HepG2 (cell line): Measurements from ENCODE around the gene ACER3. TPM values are rescaled to one million over a fixed set of nuclear protein-coding genes. Genes with fewer than 3 reads are reported as not detected.
A peak's percentile ranks its signal among the peaks of the same experiment; 100 is the strongest.

Source experiments
- ATAC-seq: fragments of 200-7000 bp; cut with Tn5 transposase; 3 replicates; pipeline ENCODE4 v1.9.1; 2020; ENCODE audit warnings: mild to moderate bottlenecking, moderate library complexity
- BruUV-seq: library from RNA; stranded (reverse); fragments of 400-500 nt; replicated peaks from 2 replicates; lab custom pipeline; 2021; lab: Mats Ljungman, UMichigan
- CTCF ChIA-PET: fragments of 300-600 bp; formaldehyde crosslinking; extraction: SDS; loops from one replicate; lab custom pipeline; 2021; ENCODE audit warnings: low total read pairs, inconsistent platforms, low intra/inter-chr PET ratio; lab: Yijun Ruan, JAX
- POLR2A ChIA-PET: fragments of 350-600 bp; sonication (Branson Sonifier 250); formaldehyde crosslinking; loops from one replicate; lab custom pipeline; 2020; ENCODE audit warnings: antibody characterized with exemption, inconsistent platforms; lab: Yijun Ruan, JAX
- DNase-seq: peaks from one replicate; pipeline ENCODE4 v3.0.0-alpha.2; 2015; ENCODE audit warnings: low spot score
- FAIRE-seq: peaks from 3 replicates; lab custom pipeline; 2011; peaks lifted over from hg19 to GRCh38; lab: Jason Lieb, UNC
- H2AFZ ChIP-seq: one replicate; pipeline ENCODE4 v1.6.1; 2011; ENCODE audit warnings: low read length, inconsistent platforms
- H3K27ac ChIP-seq: fragments of 300-600 bp; 3 replicates; pipeline ENCODE4 v1.8.0; 2011; ENCODE audit warnings: mixed run types, mild to moderate bottlenecking, mixed read lengths, low read length, inconsistent platforms; ENCODE audit not compliant: insufficient read depth; ENCODE audit errors: extremely low read length
- H3K27me3 ChIP-seq, 2 experiments: fragments of 200-600 bp in 1 of 2; 2 replicates in 1 of 2; 3 replicates in 1 of 2; pipeline versions ENCODE4 v1.6.0 to v1.8.0; 2011; ENCODE audit warnings: low read length in 2 of 2, mild to moderate bottlenecking in 2 of 2, moderate library complexity in 2 of 2, inconsistent platforms in 1 of 2; ENCODE audit not compliant: insufficient read depth in 2 of 2, control insufficient read depth in 1 of 2
- H3K36me3 ChIP-seq, 2 experiments: fragments of 200-600 bp in 1 of 2; replicated peaks in 1 of 2; 2 replicates in 1 of 2; 3 replicates in 1 of 2; pipeline versions ENCODE4 v1.5.1 to v1.8.0; 2011; ENCODE audit warnings: low read length in 2 of 2, inconsistent platforms in 1 of 2; ENCODE audit not compliant: insufficient read depth in 2 of 2, control insufficient read depth in 1 of 2
- H3K4me1 ChIP-seq: 2 replicates; pipeline ENCODE4 v1.5.1; 2012; ENCODE audit warnings: low read length, inconsistent platforms; ENCODE audit not compliant: insufficient read depth
- H3K4me2 ChIP-seq: 2 replicates; pipeline ENCODE4 v1.6.0; 2011; ENCODE audit warnings: low read depth, low read length, inconsistent platforms
- H3K4me3 ChIP-seq, 3 experiments: fragments of 200-600 bp in 1 of 3; sonication (generic), shearing (Covaris generic) in 1 of 3; replicated peaks in 1 of 3; 2 replicates each; pipeline ENCODE4 v1.5.1; 2011 to 2016; ENCODE audit warnings: low read length in 3 of 3, inconsistent platforms in 2 of 3, low read depth in 2 of 3, mild to moderate bottlenecking in 2 of 3, control low read depth in 1 of 3, mixed read lengths in 1 of 3; ENCODE audit not compliant: insufficient read depth in 1 of 3
- H3K79me2 ChIP-seq: one replicate; pipeline ENCODE4 v1.6.1; 2011; ENCODE audit warnings: low read length, inconsistent platforms; ENCODE audit not compliant: insufficient read depth
- H3K9ac ChIP-seq: 2 replicates; pipeline ENCODE4 v1.6.0; 2011; ENCODE audit warnings: mild to moderate bottlenecking, low read depth, low read length, inconsistent platforms; ENCODE audit not compliant: insufficient read depth
- H3K9me3 ChIP-seq: 2 replicates; pipeline ENCODE4 v1.5.1; 2012; ENCODE audit warnings: mild to moderate bottlenecking, low read length
- H4K20me1 ChIP-seq: 2 replicates; pipeline ENCODE4 v1.6.0; 2011; ENCODE audit warnings: inconsistent platforms, mild to moderate bottlenecking, low read length, moderate library complexity; ENCODE audit not compliant: insufficient read depth
- DR1 ChIP-seq: sonication (generic); formaldehyde crosslinking; IDR thresholded peaks from 2 replicates; pipeline ENCODE4 v1.8.0; 2021; ENCODE audit warnings: mild to moderate bottlenecking, missing genetic modification reagents, inconsistent platforms
- FOXK1 ChIP-seq: sonication (generic); formaldehyde crosslinking; IDR thresholded peaks from 2 replicates; pipeline ENCODE4 v1.4.0; 2020; ENCODE audit warnings: low read depth, missing genetic modification reagents, borderline replicate concordance
- NR2F6 ChIP-seq, 2 experiments: IDR thresholded peaks; 2 replicates each; pipeline ENCODE4 v1.6.1; 2016; ENCODE audit warnings: antibody characterized with exemption in 1 of 2, mild to moderate bottlenecking in 1 of 2
- RAD21 ChIP-seq: fragments of 450-650 bp; formaldehyde crosslinking; IDR thresholded peaks from 2 replicates; pipeline ENCODE4 v1.5.0; 2020; ENCODE audit warnings: mild to moderate bottlenecking
- ZNF431 ChIP-seq: sonication (generic); formaldehyde crosslinking; IDR thresholded peaks from 2 replicates; pipeline ENCODE4 v1.9.0; 2022; ENCODE audit warnings: missing genetic modification reagents, low read depth, mild to moderate bottlenecking, borderline replicate concordance
- ZNF496 ChIP-seq: sonication (generic); formaldehyde crosslinking; IDR thresholded peaks from 2 replicates; pipeline ENCODE4 v1.8.1; 2023; ENCODE audit warnings: mild to moderate bottlenecking, moderate library complexity, missing genetic modification reagents; ENCODE audit not compliant: insufficient replicate concordance
- WGBS: methylation state at CpG from one replicate; pipeline ENCODE4 v1.1.6; 2017; ENCODE audit warnings: low lambda C conversion rate; 5-methylcytosine and 5-hydroxymethylcytosine counted together
- in situ Hi-C: cut with HindIII; loops from 2 replicates; pipeline ENCODE4 v1.10.0; 2017; ENCODE audit warnings: low pct_unique_long_range_greater_than_20kb; ENCODE audit not compliant: extremely low pct_ligation_motif_present
- intact Hi-C: fragments of 100-400 bp; cut with micrococcal nuclease; formaldehyde crosslinking; loops from one replicate; pipeline ENCODE4 v1.10.0; 2022; ENCODE audit not compliant: unreplicated experiment
- polyA plus RNA-seq, 8 experiments: library from polyadenylated mRNA; depleted of rRNA in 3 of 8; stranded (reverse) in 7 of 8; unstranded in 1 of 8; fragments of >200 nt; fragmentation: Illumina TruSeq in 4 of 8; extraction: Trizol in 4 of 8; gene quantifications; 2 replicates each; pipeline versions ENCODE4 v1.2.1 to v1.2.3, GENCODE V29; 2011 to 2016; ENCODE audit warnings: low read depth in 4 of 8, missing spikeins in 1 of 8, mixed read lengths in 1 of 8; ENCODE audit not compliant: insufficient read depth in 1 of 8
- total RNA-seq, 5 experiments: library from RNA; depleted of rRNA; stranded (reverse); fragments of >200 nt; fragmentation: Illumina TruSeq; extraction: Trizol; gene quantifications; 2 replicates each; pipeline ENCODE4 v1.2.3, GENCODE V29; 2016; ENCODE audit warnings: low read depth in 1 of 5
- TF ChIP-seq, protein P1 (sequence below): IDR thresholded peaks from 2 replicates; pipeline ENCODE4 v1.6.1; 2018; ENCODE audit warnings: missing genetic modification reagents
- TF ChIP-seq, protein P2 (sequence below): sonication (generic); formaldehyde crosslinking; IDR thresholded peaks from 2 replicates; pipeline ENCODE4 v1.4.0; 2020; ENCODE audit warnings: missing genetic modification reagents

Gene ACER3
- total and polyA plus RNA-seq, 2 of the 13 experiments (the other 11 are each of a cell fraction or from before 2014, with no cell fraction given), result 6.0 to 9.8 TPM

DNA sequence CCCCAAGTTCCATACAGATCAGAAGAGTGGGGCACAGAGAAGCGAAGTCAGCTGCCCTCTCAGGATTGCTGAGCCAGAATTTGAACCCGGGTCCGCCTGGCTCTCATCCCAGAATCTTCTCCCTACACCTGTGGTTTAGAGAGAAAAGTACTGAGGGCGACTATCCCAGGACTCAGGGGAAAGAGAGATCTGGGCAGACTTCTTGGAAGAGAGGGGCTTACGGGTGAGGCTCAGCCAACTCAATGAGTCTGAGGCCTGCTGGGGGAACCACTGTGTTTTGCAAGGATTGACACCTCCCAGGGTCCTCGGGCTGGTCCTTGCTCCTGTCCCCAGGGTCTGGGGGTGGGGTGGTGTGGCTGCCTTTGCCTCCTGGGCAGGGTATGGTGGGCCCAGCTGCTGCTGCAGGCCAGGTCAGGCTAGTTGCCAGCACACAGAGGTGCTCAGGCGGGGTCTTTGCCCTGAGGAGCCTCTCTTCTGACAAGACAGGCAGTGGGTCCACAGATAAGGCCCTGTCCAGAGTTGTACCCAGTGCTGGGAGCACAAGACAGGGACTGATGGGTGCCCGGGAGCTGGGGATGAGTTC, 207.2 kb downstream of the ACER3 start:
- CTCF ChIA-PET, result no interaction called here
- no peaks in the 10 kb centered on the region for H3K9me3 ChIP-seq
- FAIRE-seq, result no peak
- H3K27me3 ChIP-seq, result peaks cover 19 to 74% of the 10 kb centered on the region in 2 experiments
- H3K9ac ChIP-seq, result no peak overlapping the region
- H3K79me2 ChIP-seq, result no peaks in the 10 kb centered on the region
- peak overlapping the region in 1 of 3 experiments; percentile 74; a peak in 1 of 6 replicates for H3K4me3 ChIP-seq
- no peak for TF ChIP-seq ZNF431 (CRISPR knock-in tag)
- TF ChIP-seq DR1 (CRISPR knock-in tag), result 0 out of 2 replicates have a peak, but pooled peaks have one; percentile 21
- H3K4me2 ChIP-seq, result peak overlapping the region; percentile 75; the same call in 1 of the 2 replicates
- no peak for ATAC-seq
- POLR2A ChIA-PET, result no interaction called here
- BruUV-seq, result no TSS peak
- no peak overlapping the region for H3K27ac ChIP-seq
- intact Hi-C loops (no loop called here), in situ Hi-C loops (no loop called here)
- H4K20me1 ChIP-seq, result 0 out of 2 replicates have a peak, but pooled peaks cover 4% of the 10 kb centered on the region
- no peaks in the 10 kb centered on the region for H3K36me3 ChIP-seq
- 23% methylated on average over 6 of the region's 8 CpGs for WGBS
- no peak for DNase-seq
- peaks cover 44% of the 10 kb centered on the region for H3K4me1 ChIP-seq
- no peak overlapping the region for H2AFZ ChIP-seq

DNA sequence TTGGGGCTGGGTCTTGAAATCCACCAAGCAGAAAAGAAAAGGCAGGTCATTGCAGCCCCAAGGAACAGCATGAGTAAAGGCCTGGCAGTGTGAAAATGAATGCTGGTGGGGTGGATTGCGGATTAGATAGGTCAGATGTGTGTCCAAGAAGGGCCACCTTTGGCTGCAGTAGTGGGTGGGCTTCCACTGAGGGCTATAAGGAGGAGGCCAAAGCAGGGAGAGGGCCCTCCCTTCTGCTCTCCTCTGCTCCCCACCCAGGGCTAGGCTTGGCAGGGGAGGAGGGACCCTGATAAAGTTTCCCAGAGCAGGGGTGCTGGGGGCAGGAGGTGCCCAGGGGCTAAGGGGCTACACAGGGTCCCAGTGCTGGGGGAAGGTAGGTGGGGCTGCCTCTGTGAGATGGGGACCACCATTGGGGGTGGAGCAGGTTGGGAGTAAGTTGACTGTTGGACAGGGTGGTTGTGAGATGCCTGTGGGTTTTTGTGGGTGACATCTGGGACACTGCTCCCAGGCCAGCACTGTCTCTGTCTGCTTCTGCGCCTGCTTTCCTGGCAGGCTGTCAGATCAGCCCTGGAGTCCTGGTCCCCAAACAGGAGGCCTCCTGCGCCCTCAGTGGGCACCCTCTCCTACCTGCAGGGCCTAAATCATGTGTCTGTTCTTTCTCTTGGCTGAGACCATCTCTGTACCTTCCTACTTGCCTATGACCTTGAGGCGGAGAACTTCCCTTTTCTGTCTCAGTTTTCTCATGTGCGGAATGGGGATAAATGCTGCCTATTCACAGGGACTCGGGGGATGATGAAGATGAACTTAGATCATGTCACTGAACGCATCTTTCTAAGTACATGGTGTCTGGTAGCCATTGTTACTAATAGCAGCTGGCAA, 208.0 kb downstream of the ACER3 start:
- no peak overlapping the region for H3K9ac ChIP-seq
- WGBS, result 39% methylated on average over 6 of the region's 7 CpGs
- ATAC-seq, result no peak
- no peak overlapping the region for H3K27ac ChIP-seq
- ChIA-PET CTCF (no interaction called here), POLR2A (no interaction called here)
- no peak overlapping the region for H3K4me3 ChIP-seq
- no peaks in the 10 kb centered on the region for H3K36me3 ChIP-seq
- in situ Hi-C loops, result no loop called here
- H3K4me2 ChIP-seq, result no peak overlapping the region
- H2AFZ ChIP-seq, result no peak overlapping the region
- intact Hi-C loops, result no loop called here
- peaks cover 19 to 76% of the 10 kb centered on the region in 2 experiments for H3K27me3 ChIP-seq
- no peaks in the 10 kb centered on the region for H3K79me2 ChIP-seq
- no peak for FAIRE-seq
- H3K4me1 ChIP-seq, result peaks cover 50% of the 10 kb centered on the region
- H4K20me1 ChIP-seq, result 0 out of 2 replicates have a peak, but pooled peaks cover 4% of the 10 kb centered on the region
- no peaks in the 10 kb centered on the region for H3K9me3 ChIP-seq
- DNase-seq, result no peak
- BruUV-seq, result no TSS peak
- TF ChIP-seq NR2F6 (IDR thresholded peaks at IDR 0.05) (no peak), NR2F6 (CRISPR knock-in tag; IDR thresholded peaks at IDR 0.05) (no peak), RAD21 (CRISPR knock-in tag) (no peak), FOXK1 (no peak), ZNF496 (CRISPR knock-in tag) (no peak)
- TF ChIP-seq, protein P1, sequence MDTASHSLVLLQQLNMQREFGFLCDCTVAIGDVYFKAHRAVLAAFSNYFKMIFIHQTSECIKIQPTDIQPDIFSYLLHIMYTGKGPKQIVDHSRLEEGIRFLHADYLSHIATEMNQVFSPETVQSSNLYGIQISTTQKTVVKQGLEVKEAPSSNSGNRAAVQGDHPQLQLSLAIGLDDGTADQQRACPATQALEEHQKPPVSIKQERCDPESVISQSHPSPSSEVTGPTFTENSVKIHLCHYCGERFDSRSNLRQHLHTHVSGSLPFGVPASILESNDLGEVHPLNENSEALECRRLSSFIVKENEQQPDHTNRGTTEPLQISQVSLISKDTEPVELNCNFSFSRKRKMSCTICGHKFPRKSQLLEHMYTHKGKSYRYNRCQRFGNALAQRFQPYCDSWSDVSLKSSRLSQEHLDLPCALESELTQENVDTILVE (CRISPR knock-in tag), result no peak
- TF ChIP-seq, protein P2, sequence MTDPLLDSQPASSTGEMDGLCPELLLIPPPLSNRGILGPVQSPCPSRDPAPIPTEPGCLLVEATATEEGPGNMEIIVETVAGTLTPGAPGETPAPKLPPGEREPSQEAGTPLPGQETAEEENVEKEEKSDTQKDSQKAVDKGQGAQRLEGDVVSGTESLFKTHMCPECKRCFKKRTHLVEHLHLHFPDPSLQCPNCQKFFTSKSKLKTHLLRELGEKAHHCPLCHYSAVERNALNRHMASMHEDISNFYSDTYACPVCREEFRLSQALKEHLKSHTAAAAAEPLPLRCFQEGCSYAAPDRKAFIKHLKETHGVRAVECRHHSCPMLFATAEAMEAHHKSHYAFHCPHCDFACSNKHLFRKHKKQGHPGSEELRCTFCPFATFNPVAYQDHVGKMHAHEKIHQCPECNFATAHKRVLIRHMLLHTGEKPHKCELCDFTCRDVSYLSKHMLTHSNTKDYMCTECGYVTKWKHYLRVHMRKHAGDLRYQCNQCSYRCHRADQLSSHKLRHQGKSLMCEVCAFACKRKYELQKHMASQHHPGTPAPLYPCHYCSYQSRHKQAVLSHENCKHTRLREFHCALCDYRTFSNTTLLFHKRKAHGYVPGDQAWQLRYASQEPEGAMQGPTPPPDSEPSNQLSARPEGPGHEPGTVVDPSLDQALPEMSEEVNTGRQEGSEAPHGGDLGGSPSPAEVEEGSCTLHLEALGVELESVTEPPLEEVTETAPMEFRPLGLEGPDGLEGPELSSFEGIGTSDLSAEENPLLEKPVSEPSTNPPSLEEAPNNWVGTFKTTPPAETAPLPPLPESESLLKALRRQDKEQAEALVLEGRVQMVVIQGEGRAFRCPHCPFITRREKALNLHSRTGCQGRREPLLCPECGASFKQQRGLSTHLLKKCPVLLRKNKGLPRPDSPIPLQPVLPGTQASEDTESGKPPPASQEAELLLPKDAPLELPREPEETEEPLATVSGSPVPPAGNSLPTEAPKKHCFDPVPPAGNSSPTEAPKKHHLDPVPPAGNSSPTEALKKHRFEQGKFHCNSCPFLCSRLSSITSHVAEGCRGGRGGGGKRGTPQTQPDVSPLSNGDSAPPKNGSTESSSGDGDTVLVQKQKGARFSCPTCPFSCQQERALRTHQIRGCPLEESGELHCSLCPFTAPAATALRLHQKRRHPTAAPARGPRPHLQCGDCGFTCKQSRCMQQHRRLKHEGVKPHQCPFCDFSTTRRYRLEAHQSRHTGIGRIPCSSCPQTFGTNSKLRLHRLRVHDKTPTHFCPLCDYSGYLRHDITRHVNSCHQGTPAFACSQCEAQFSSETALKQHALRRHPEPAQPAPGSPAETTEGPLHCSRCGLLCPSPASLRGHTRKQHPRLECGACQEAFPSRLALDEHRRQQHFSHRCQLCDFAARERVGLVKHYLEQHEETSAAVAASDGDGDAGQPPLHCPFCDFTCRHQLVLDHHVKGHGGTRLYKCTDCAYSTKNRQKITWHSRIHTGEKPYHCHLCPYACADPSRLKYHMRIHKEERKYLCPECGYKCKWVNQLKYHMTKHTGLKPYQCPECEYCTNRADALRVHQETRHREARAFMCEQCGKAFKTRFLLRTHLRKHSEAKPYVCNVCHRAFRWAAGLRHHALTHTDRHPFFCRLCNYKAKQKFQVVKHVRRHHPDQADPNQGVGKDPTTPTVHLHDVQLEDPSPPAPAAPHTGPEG, result no peak
